WTC11 (cell line): ENCODE data around the gene RNF19B. TPM values are rescaled to one million over a fixed set of nuclear protein-coding genes. Genes with fewer than 3 reads are reported as not detected.

Source experiments
- AFF4 ChIP-seq: sonication (generic); formaldehyde crosslinking; IDR thresholded peaks from 2 replicates; pipeline ENCODE4 v1.8.1; 2023; ENCODE audit warnings: mild to moderate bottlenecking, missing genetic modification reagents, borderline replicate concordance
- ATF1 ChIP-seq: sonication (generic); formaldehyde crosslinking; IDR thresholded peaks from 2 replicates; pipeline ENCODE4 v1.8.1; 2023; ENCODE audit warnings: mild to moderate bottlenecking, moderate library complexity, missing genetic modification reagents
- CTCF ChIP-seq: fragments of 200-600 bp; IDR thresholded peaks from 2 replicates; pipeline ENCODE4 v1.8.0; 2022; ENCODE audit warnings: antibody characterized with exemption
- E2F1 ChIP-seq: sonication (generic); formaldehyde crosslinking; IDR thresholded peaks from 2 replicates; pipeline ENCODE4 v1.8.0; 2022; ENCODE audit warnings: mild to moderate bottlenecking, missing genetic modification reagents
- FOXK1 ChIP-seq: sonication (generic); formaldehyde crosslinking; IDR thresholded peaks from 2 replicates; pipeline ENCODE4 v1.8.0; 2022; ENCODE audit warnings: mild to moderate bottlenecking, moderate library complexity, missing genetic modification reagents
- FOXP4 ChIP-seq: sonication (generic); formaldehyde crosslinking; IDR thresholded peaks from 2 replicates; pipeline ENCODE4 v1.8.0; 2022; ENCODE audit warnings: mild to moderate bottlenecking, missing genetic modification reagents
- GRHL2 ChIP-seq: fragments of 250-450 bp; sonication (Bioruptor Pico); IDR thresholded peaks from 2 replicates; pipeline ENCODE4 v1.8.0; 2022; ENCODE audit warnings: mild to moderate bottlenecking, moderate library complexity; ENCODE audit not compliant: insufficient replicate concordance, severe bottlenecking
- GTF2I ChIP-seq: fragments of 250-450 bp; sonication (Bioruptor Pico); conservative IDR thresholded peaks from 2 replicates; pipeline ENCODE4 v1.4.0; 2021; ENCODE audit warnings: mild to moderate bottlenecking
- HMGXB4 ChIP-seq: sonication (generic); formaldehyde crosslinking; IDR thresholded peaks from 2 replicates; pipeline ENCODE4 v1.8.1; 2023; ENCODE audit warnings: mild to moderate bottlenecking, moderate library complexity, missing genetic modification reagents
- IRF1 ChIP-seq: sonication (generic); formaldehyde crosslinking; IDR thresholded peaks from 2 replicates; pipeline ENCODE4 v1.8.0; 2023; ENCODE audit warnings: missing genetic modification reagents
- JAZF1 ChIP-seq: fragments of 250-450 bp; sonication (Bioruptor Pico); IDR thresholded peaks from 2 replicates; pipeline ENCODE4 v1.9.0; 2021; ENCODE audit warnings: moderate library complexity, mild to moderate bottlenecking, inconsistent platforms
- KAT7 ChIP-seq: sonication (generic); formaldehyde crosslinking; IDR thresholded peaks from 2 replicates; pipeline ENCODE4 v1.8.1; 2023; ENCODE audit warnings: missing genetic modification reagents, mild to moderate bottlenecking, borderline replicate concordance
- NR3C1 ChIP-seq: sonication (generic); formaldehyde crosslinking; conservative IDR thresholded peaks from 2 replicates; pipeline ENCODE4 v1.8.1; 2023; ENCODE audit warnings: low read depth, mild to moderate bottlenecking, missing genetic modification reagents
- SMAD3 ChIP-seq: sonication (generic); formaldehyde crosslinking; IDR thresholded peaks from 2 replicates; pipeline ENCODE4 v1.8.0; 2022; ENCODE audit warnings: missing genetic modification reagents, mild to moderate bottlenecking, borderline replicate concordance
- SOX15 ChIP-seq: fragments of 250-450 bp; sonication (Bioruptor Pico); IDR thresholded peaks from 2 replicates; pipeline ENCODE4 v1.9.0; 2021; ENCODE audit warnings: mild to moderate bottlenecking
- SP1 ChIP-seq: sonication (generic); formaldehyde crosslinking; conservative IDR thresholded peaks from 2 replicates; pipeline ENCODE4 v1.8.1; 2022; ENCODE audit warnings: missing genetic modification reagents
- ZBTB21 ChIP-seq: sonication (generic); formaldehyde crosslinking; IDR thresholded peaks from 2 replicates; pipeline ENCODE4 v1.8.1; 2023; ENCODE audit warnings: mild to moderate bottlenecking, missing genetic modification reagents, borderline replicate concordance
- ZNF232 ChIP-seq: sonication (generic); formaldehyde crosslinking; IDR thresholded peaks from 2 replicates; pipeline ENCODE4 v1.8.0; 2022; ENCODE audit warnings: mild to moderate bottlenecking, missing genetic modification reagents
- ZNF425 ChIP-seq: fragments of 250-450 bp; sonication (Bioruptor Pico); conservative IDR thresholded peaks from 2 replicates; pipeline ENCODE4 v1.9.0; 2021; ENCODE audit warnings: mild to moderate bottlenecking
- ZNF512 ChIP-seq: sonication (generic); formaldehyde crosslinking; IDR thresholded peaks from 2 replicates; pipeline ENCODE4 v1.8.1; 2022; ENCODE audit warnings: missing genetic modification reagents, borderline replicate concordance
- ZSCAN18 ChIP-seq: fragments of 250-450 bp; sonication (Bioruptor Pico); IDR thresholded peaks from 2 replicates; pipeline ENCODE4 v2.1.2; 2022; ENCODE audit warnings: mild to moderate bottlenecking, moderate library complexity
- total RNA-seq: library from RNA; stranded (reverse); gene quantifications from 3 replicates; pipeline ENCODE4 v1.2.3, GENCODE V29; 2021

RNF19B gene
- total RNA-seq, 1 experiment from 2014 or later = 21.9 TPM

GRCh38 chr1:32972814-32973428 is 8.3 kb upstream of the RNF19B start (continued):
- TF ChIP-seq HMGXB4 (CRISPR knock-in tag) = peak; percentile 58; the same call in 1 of the 2 replicates
- TF ChIP-seq IRF1 (CRISPR knock-in tag) = no peak
- no peak for TF ChIP-seq ZNF425 (CRISPR knock-in tag)
- TF ChIP-seq FOXP4 = 0 out of 2 replicates have a peak, but pooled peaks have one; percentile 23
- TF ChIP-seq ATF1 (CRISPR knock-in tag) = no peak
- TF ChIP-seq FOXK1 = peak; percentile 69; the same call in 1 of the 2 replicates
- TF ChIP-seq CTCF = no peak
- TF ChIP-seq ZSCAN18 = no peak
- 0 out of 2 replicates have a peak, but pooled peaks have one; percentile 61 for TF ChIP-seq SMAD3 (CRISPR knock-in tag)
- peak; percentile 77 for TF ChIP-seq SP1
- 0 out of 2 replicates have a peak, but pooled peaks have one; percentile 48 for TF ChIP-seq E2F1 (CRISPR knock-in tag)
- TF ChIP-seq JAZF1 (CRISPR knock-in tag) = no peak
- no peak for TF ChIP-seq AFF4
- no peak for TF ChIP-seq ZNF232 (CRISPR knock-in tag)
- TF ChIP-seq GTF2I (CRISPR knock-in tag) = no peak
- no peak for TF ChIP-seq ZNF512 (CRISPR knock-in tag)
- TF ChIP-seq SOX15 (CRISPR knock-in tag) = no peak
- TF ChIP-seq NR3C1 (CRISPR knock-in tag) = no peak
- peak; percentile 85; the same call in 1 of the 2 replicates for TF ChIP-seq KAT7 (CRISPR knock-in tag)
- no peak for TF ChIP-seq ZBTB21 (CRISPR knock-in tag)
- no peak for TF ChIP-seq GRHL2 (CRISPR knock-in tag)
